K562 (cell line): Measurements from ENCODE around the gene SNTG2. TPM values are rescaled to one million over a fixed set of nuclear protein-coding genes. Genes with fewer than 3 reads are reported as not detected.

Experiments used
- ATAC-seq: fragments of 200-7000 bp; cut with Tn5 transposase; 3 replicates; pipeline ENCODE4 v1.9.1; 2020; ENCODE audit warnings: moderate library complexity
- BruUV-seq: library from RNA; stranded (reverse); fragments of 400-500 nt; replicated peaks from 2 replicates; lab custom pipeline; 2021; lab: Mats Ljungman, UMichigan
- CTCF ChIA-PET: fragments of 300-600 bp; formaldehyde crosslinking; extraction: SDS; loops from one replicate; lab custom pipeline; 2021; ENCODE audit warnings: low intra/inter-chr PET ratio; lab: Yijun Ruan, JAX
- POLR2A ChIA-PET: fragments of 300-600, 350-650 bp; sonication (Branson Sonifier 250); formaldehyde crosslinking; extraction: SDS; loops from one replicate; lab custom pipeline; 2021; ENCODE audit warnings: antibody characterized with exemption, inconsistent platforms; lab: Yijun Ruan, JAX
- DNase-seq, 4 experiments: peaks; one replicate each; pipeline versions ENCODE4 v3.0.0 to v3.0.0-alpha.2; 2011 to 2018; ENCODE audit warnings: low spot score in 3 of 4, mixed read lengths in 3 of 4; ENCODE audit errors: extremely low read depth in 1 of 4
- FAIRE-seq: peaks from 2 replicates; lab custom pipeline; 2011; peaks lifted over from hg19 to GRCh38; lab: Jason Lieb, UNC
- H2AFZ ChIP-seq: 2 replicates; pipeline ENCODE4 v1.6.0; 2011; ENCODE audit warnings: low read depth, low read length, control low read depth, inconsistent platforms
- H3K27ac ChIP-seq: fragments of 200-600 bp; 3 replicates; pipeline ENCODE4 v1.8.0; 2011; ENCODE audit warnings: low read depth, mild to moderate bottlenecking, control low read depth, inconsistent platforms, low read length, moderate library complexity, mixed read lengths; ENCODE audit errors: extremely low read depth
- H3K27me3 ChIP-seq, 2 experiments: fragments of 300-600 bp in 1 of 2; 2 replicates in 1 of 2; 3 replicates in 1 of 2; pipeline versions ENCODE4 v1.6.0 to v1.8.0; 2011; ENCODE audit warnings: inconsistent platforms in 2 of 2, low read length in 2 of 2, mild to moderate bottlenecking in 1 of 2, mixed read lengths in 1 of 2, moderate library complexity in 1 of 2; ENCODE audit not compliant: control insufficient read depth in 2 of 2, insufficient read depth in 2 of 2
- H3K36me3 ChIP-seq: fragments of 300-600 bp; 3 replicates; pipeline ENCODE4 v1.8.0; 2011; ENCODE audit warnings: mild to moderate bottlenecking, low read length, inconsistent platforms; ENCODE audit not compliant: control insufficient read depth, insufficient read depth
- H3K4me1 ChIP-seq, 2 experiments: fragments of 200-600 bp in 1 of 2; replicated peaks in 1 of 2; 2 replicates in 1 of 2; 3 replicates in 1 of 2; pipeline versions ENCODE4 v1.5.1 to v1.8.0; 2011; ENCODE audit warnings: inconsistent platforms in 2 of 2, low read length in 2 of 2, mild to moderate bottlenecking in 1 of 2, mixed read lengths in 1 of 2, moderate library complexity in 1 of 2; ENCODE audit not compliant: control insufficient read depth in 2 of 2, insufficient read depth in 2 of 2
- H3K4me2 ChIP-seq: 2 replicates; pipeline ENCODE4 v1.6.1; 2011; ENCODE audit warnings: low read length, control low read depth, inconsistent platforms, mixed read lengths; ENCODE audit not compliant: insufficient read depth
- H3K4me3 ChIP-seq: fragments of 200-600 bp; sonication (generic), shearing (Covaris generic); 2 replicates; pipeline ENCODE4 v1.5.1; 2016; ENCODE audit warnings: control low read depth, inconsistent platforms
- H3K79me2 ChIP-seq: fragments of 200-600 bp; 3 replicates; pipeline ENCODE4 v1.8.0; 2011; ENCODE audit warnings: low read length, inconsistent platforms; ENCODE audit not compliant: control insufficient read depth, insufficient read depth
- H3K9ac ChIP-seq, 2 experiments: 2 replicates each; pipeline versions ENCODE4 v1.6.0 to v1.6.1; 2011; ENCODE audit warnings: low read depth in 2 of 2, low read length in 2 of 2, control low read depth in 1 of 2, inconsistent platforms in 1 of 2, mild to moderate bottlenecking in 1 of 2, mixed read lengths in 1 of 2; ENCODE audit not compliant: insufficient read depth in 1 of 2
- H3K9me1 ChIP-seq: one replicate; pipeline ENCODE4 v1.6.0; 2011; ENCODE audit warnings: inconsistent platforms, mild to moderate bottlenecking, low read length, moderate library complexity; ENCODE audit not compliant: control insufficient read depth, insufficient read depth
- H3K9me3 ChIP-seq: replicated peaks from 2 replicates; pipeline ENCODE4 v1.5.1; 2011; ENCODE audit warnings: low read depth, low read length, inconsistent platforms; ENCODE audit not compliant: control insufficient read depth, insufficient read depth
- H4K20me1 ChIP-seq: replicated peaks from 2 replicates; pipeline ENCODE4 v1.6.1; 2011; ENCODE audit warnings: low read length, inconsistent platforms, mixed read lengths; ENCODE audit not compliant: control insufficient read depth, insufficient read depth
- EP300 ChIP-seq: IDR thresholded peaks from 2 replicates; pipeline ENCODE4 v1.6.1; 2012; ENCODE audit warnings: low read length, improper control_type of control experiment
- ETV1 ChIP-seq: fragments of 450-650 bp; conservative IDR thresholded peaks from 2 replicates; pipeline ENCODE4 v1.6.1; 2016; ENCODE audit warnings: missing genetic modification characterization, control low read depth, low read depth, missing compliant biosample characterization
- HINFP ChIP-seq: fragments of 450-650 bp; conservative IDR thresholded peaks from 2 replicates; pipeline ENCODE4 v1.6.1; 2016; ENCODE audit warnings: missing genetic modification characterization, low read depth, mild to moderate bottlenecking, control low read depth, missing compliant biosample characterization
- KHSRP ChIP-seq: fragments of 450-650 bp; IDR thresholded peaks from 2 replicates; pipeline ENCODE4 v1.6.1; 2017
- MAFK ChIP-seq: IDR thresholded peaks from 2 replicates; pipeline ENCODE4 v1.6.1; 2011; ENCODE audit warnings: low read length, improper control_type of control experiment
- MAX ChIP-seq: sonication (generic); formaldehyde crosslinking; IDR thresholded peaks from 2 replicates; pipeline ENCODE4 v1.9.0; 2022; ENCODE audit warnings: mild to moderate bottlenecking, missing genetic modification reagents
- OTX1 ChIP-seq: fragments of 450-650 bp; formaldehyde crosslinking; IDR thresholded peaks from 2 replicates; pipeline ENCODE4 v1.4.0; 2022; ENCODE audit warnings: mild to moderate bottlenecking
- PHF8 ChIP-seq: fragments of 200-600 bp; sonication (generic); IDR thresholded peaks from 2 replicates; pipeline ENCODE4 v1.6.1; 2012; ENCODE audit warnings: mixed run types, mild to moderate bottlenecking, inconsistent platforms, low read length, moderate library complexity, borderline replicate concordance
- PHTF2 ChIP-seq: fragments of 250-450 bp; sonication (Bioruptor Pico); IDR thresholded peaks from 2 replicates; pipeline ENCODE4 v1.5.0; 2021; ENCODE audit warnings: mild to moderate bottlenecking
- RAD21 ChIP-seq, 2 experiments: fragments of 250-450 bp in 1 of 2; fragments of 450-650 bp in 1 of 2; sonication (Bioruptor Pico) in 1 of 2; formaldehyde crosslinking in 1 of 2; IDR thresholded peaks in 1 of 2; conservative IDR thresholded peaks in 1 of 2; 2 replicates each; pipeline versions ENCODE4 v1.4.0 to v1.8.0; 2020 to 2022; ENCODE audit warnings: mild to moderate bottlenecking in 2 of 2, moderate library complexity in 1 of 2
- RERE ChIP-seq: sonication (generic); formaldehyde crosslinking; IDR thresholded peaks from 2 replicates; pipeline ENCODE4 v1.8.0; 2023; ENCODE audit warnings: missing genetic modification reagents, mild to moderate bottlenecking, borderline replicate concordance
- SRF ChIP-seq, 2 experiments: fragments of 250-450, 450-650 bp in 1 of 2; sonication (Bioruptor Pico) in 1 of 2; sonication (generic) in 1 of 2; formaldehyde crosslinking; IDR thresholded peaks; 2 replicates each; pipeline versions ENCODE4 v1.5.0 to v1.5.1; 2020 to 2022; ENCODE audit warnings: mild to moderate bottlenecking in 1 of 2, missing genetic modification reagents in 1 of 2
- SRSF7 ChIP-seq: fragments of 200-400 bp; formaldehyde crosslinking; optimal IDR thresholded peaks from 2 replicates; pipeline ENCODE3; 2017; ENCODE audit warnings: mild to moderate bottlenecking, low read depth, low read length
- ZNF589 ChIP-seq: fragments of 200-800 bp; sonication (Bioruptor generic); IDR thresholded peaks from 2 replicates; pipeline ENCODE4 v1.6.1; 2016; ENCODE audit warnings: low read depth, missing genetic modification characterization, missing compliant biosample characterization
- WGBS: fragments of 100-300 bp; shearing (Covaris generic); methylation state at CpG from one replicate; pipeline ENCODE4 v1.1.6; 2016; ENCODE audit warnings: low coverage, mixed read lengths; ENCODE audit not compliant: insufficient coverage; ENCODE audit errors: missing lambda C conversion rate; 5-methylcytosine and 5-hydroxymethylcytosine counted together
- in situ Hi-C: fragments of 300-500 bp; cut with MboI; formaldehyde crosslinking; loops from 4 replicates; pipeline ENCODE4 v1.15.0; 2018; ENCODE audit warnings: inconsistent platforms, mixed read lengths
- intact Hi-C: fragments of 100-400 bp; cut with micrococcal nuclease; formaldehyde crosslinking; loops from 2 replicates; pipeline ENCODE4 v1.14.2; 2022
- polyA plus RNA-seq, 8 experiments: library from polyadenylated mRNA; depleted of rRNA in 4 of 8; stranded (reverse) in 5 of 8; unstranded in 3 of 8; fragments of >200 nt; fragmentation: Nextera tagmentation in 2 of 8; fragmentation: Illumina TruSeq in 1 of 8; extraction: Ambion mirVana in 2 of 8; extraction: Trizol in 1 of 8; gene quantifications; 2 replicates each; pipeline versions ENCODE4 v1.2.1 to v1.2.3, GENCODE V29; 2011 to 2014; ENCODE audit warnings: inconsistent platforms in 1 of 8, missing spikeins in 1 of 8
- total RNA-seq, 7 experiments: library from RNA; depleted of rRNA in 6 of 7; stranded (reverse); fragments of >200 nt in 6 of 7; fragmentation: Illumina TruSeq in 2 of 7; extraction: Trizol in 2 of 7; gene quantifications; 2 replicates each; pipeline versions ENCODE4 v1.2.1 to v1.2.3, GENCODE V29; 2011 to 2021; ENCODE audit warnings: low replicate concordance in 1 of 7

Gene SNTG2
- total and polyA plus RNA-seq, 9 of the 15 experiments (the other 6 are each of a cell fraction or from before 2014, with no cell fraction given): not detected

- intact Hi-C loops: no loop called here
- Histone ChIP-seq H3K27ac (no peak within 1 kb of the TSS), H3K9me3 (no peaks in the 10 kb centered on the region), H3K79me2 (no peaks in the 10 kb centered on the region), H3K4me3 (no peak within 1 kb of the TSS), H3K9ac (no peak within 1 kb of the TSS), H3K27me3 (peaks cover 0 to 25% of the 10 kb centered on the region in 2 experiments; a peak in 3 of 5 replicates), H3K9me1 (no peaks in the 10 kb centered on the region), H3K4me1 (no peaks in the 10 kb centered on the region), H2AFZ (no peak within 1 kb of the TSS), H3K4me2 (no peak within 1 kb of the TSS), H4K20me1 (no peaks in the 10 kb centered on the region), H3K36me3 (no peaks in the 10 kb centered on the region)
- in situ Hi-C loops: no loop called here
- CTCF ChIA-PET: no interaction called here
- BruUV-seq: no TSS peak
- 4% methylated on average over 15 of the region's 15 CpGs for WGBS
- ATAC-seq (no peak), DNase-seq (no peak), FAIRE-seq (no peak)
- POLR2A ChIA-PET: no interaction called here
- TF ChIP-seq PHF8: no peak
- no peak for TF ChIP-seq ZNF589 (CRISPR knock-in tag)
- TF ChIP-seq ETV1 (tag): no peak
- TF ChIP-seq SRF (CRISPR knock-in tag; IDR thresholded peaks at IDR 0.05): no peak
- TF ChIP-seq EP300: no peak
- no peak for TF ChIP-seq MAFK
- no peak for TF ChIP-seq KHSRP
- no peak for TF ChIP-seq MAX
- TF ChIP-seq HINFP: no peak
- no peak for TF ChIP-seq RAD21 (CRISPR knock-in tag; conservative IDR thresholded peaks at IDR 0.05 in 1 of 2, IDR thresholded peaks at IDR 0.05 in 1 of 2)
- no peak for TF ChIP-seq SRSF7
- no peak for TF ChIP-seq RERE (CRISPR knock-in tag)
- no peak for TF ChIP-seq OTX1 (CRISPR knock-in tag)
- TF ChIP-seq PHTF2: no peak
These were observed 462.6 kb downstream of the SNTG2 start, which contains the start of gene TPO for GRCh38 chr2:1413156-1413710. TPO (plus strand) TSS chr2:1413463; CDS start chr2:1414409, 946 bp downstream.
